ENCODE results near the gene RCAN3. TPM values are rescaled to one million over a fixed set of nuclear protein-coding genes. Genes with fewer than 3 reads are reported as not detected.

Gene RCAN3
- total RNA-seq, 1 donor from 2014 or later: 12.8 TPM

GRCh38 chr1:24578846-24579245, 76.2 kb downstream of the RCAN3 start:
- no peak for DNase-seq (ENCODE audit: low spot score)

GRCh38 chr1:24580756-24581155, 78.1 kb downstream of the RCAN3 start:
- DNase-seq (ENCODE audit: low spot score): no peak

GRCh38 chr1:24584171-24584647, 81.6 kb downstream of the RCAN3 start:
- no peak for DNase-seq (ENCODE audit: low spot score)

GRCh38 chr1:24586119-24586518, 83.5 kb downstream of the RCAN3 start:
- no peak for DNase-seq (ENCODE audit: low spot score)

GRCh38 chr1:24586970-24587820, 84.6 kb downstream of the RCAN3 start:
- DNase-seq (ENCODE audit: low spot score): peak; percentile 43

GRCh38 chr1:24588573-24588972, 85.9 kb downstream of the RCAN3 start:
- DNase-seq (ENCODE audit: low spot score): no peak

GRCh38 chr1:24589200-24589599, 86.6 kb downstream of the RCAN3 start:
- DNase-seq (ENCODE audit: low spot score): no peak

Other genes starting within 250 kb of the RCAN3 start
- gene GRHL3, start 183.5 kb upstream of the RCAN3 start, total RNA-seq (ENCODE audit: insufficient read depth, low replicate concordance): 28.4 TPM
- gene STPG1, start 89.1 kb upstream of the RCAN3 start, total RNA-seq (ENCODE audit: insufficient read depth, low replicate concordance): 14.7 TPM
- 24.6 TPM for gene NIPAL3, start 87.0 kb upstream of the RCAN3 start, total RNA-seq (ENCODE audit: insufficient read depth, low replicate concordance)
- gene NCMAP, start 53.3 kb downstream of the RCAN3 start, total RNA-seq (ENCODE audit: insufficient read depth, low replicate concordance): 1.9 TPM
- 59.7 TPM for gene SRRM1, start 140.5 kb downstream of the RCAN3 start, total RNA-seq (ENCODE audit: insufficient read depth, low replicate concordance)
- gene CLIC4, start 242.6 kb downstream of the RCAN3 start, total RNA-seq (ENCODE audit: insufficient read depth, low replicate concordance): 335 TPM